GM21367 (cell line): ENCODE results near the gene ADCY4.

ENCODE experiments used
- ATAC-seq: cut with Tn5 transposase; IDR thresholded peaks from one replicate; pipeline ENCODE4 v1.9.1; 2021; ENCODE audit not compliant: unreplicated experiment

ADCY4 gene

DNA sequence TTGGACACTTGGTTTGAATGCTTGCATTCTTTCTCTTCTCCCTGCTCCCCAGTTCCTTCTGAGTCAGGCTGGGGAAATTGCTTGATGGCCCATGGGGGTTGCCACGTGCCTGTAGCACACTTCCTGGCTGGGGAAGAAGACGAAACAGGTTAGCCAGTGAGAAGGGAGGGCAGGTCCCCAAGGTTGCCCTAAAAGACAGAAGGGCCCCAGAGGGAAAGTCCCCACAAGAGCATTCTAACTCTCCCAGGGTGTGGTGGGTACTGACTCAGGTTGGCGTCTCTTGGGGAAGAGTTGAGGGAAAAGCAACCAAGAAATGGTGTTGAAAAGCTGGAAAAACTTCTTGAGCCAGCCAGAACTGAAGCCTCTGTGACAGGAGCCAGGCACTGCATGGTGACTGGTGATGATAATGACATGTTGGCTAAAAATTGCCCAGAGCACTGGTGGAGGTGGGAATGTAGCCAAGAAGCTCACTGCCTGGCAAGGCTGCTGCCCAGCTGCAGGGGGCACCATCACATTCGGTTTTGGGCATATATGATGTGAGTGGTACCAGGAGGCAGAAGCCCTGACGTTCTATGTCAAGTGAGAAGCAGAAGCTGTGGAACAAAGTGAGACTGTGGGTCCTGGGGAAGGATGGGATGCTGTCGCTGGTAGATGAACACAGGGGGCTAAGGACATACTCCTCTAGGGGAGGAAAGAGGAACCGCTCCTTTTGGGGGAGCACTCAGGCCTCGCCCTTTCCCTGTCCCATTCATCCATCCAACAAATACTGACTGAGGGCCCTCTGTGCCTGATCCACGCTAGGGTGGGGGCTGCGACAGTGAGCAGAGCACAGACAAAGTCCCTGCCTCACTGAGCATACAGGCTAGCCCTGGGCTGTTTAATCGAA, 55.3 kb downstream of the ADCY4 start:
- ATAC-seq, result peak; percentile 48

DNA sequence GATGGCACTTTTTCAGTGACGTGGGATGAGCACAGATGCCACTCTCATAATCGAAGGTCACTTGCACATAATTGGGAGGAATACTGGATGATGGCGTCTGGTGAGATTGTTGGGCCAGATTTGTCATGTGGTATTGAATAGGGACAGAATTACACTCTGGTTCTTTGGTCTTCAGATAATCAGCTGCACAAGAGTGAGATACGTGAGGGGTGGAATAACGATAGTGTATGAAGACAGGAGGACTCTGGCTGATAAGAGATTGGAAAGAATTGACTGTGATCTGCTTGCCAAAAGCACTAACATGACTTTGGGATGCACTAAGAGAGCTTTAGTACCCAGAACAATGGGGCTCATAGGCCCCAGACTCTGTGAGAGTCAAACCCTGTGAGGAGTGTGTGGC, 56.4 kb downstream of the ADCY4 start:
- ATAC-seq, result no peak

DNA sequence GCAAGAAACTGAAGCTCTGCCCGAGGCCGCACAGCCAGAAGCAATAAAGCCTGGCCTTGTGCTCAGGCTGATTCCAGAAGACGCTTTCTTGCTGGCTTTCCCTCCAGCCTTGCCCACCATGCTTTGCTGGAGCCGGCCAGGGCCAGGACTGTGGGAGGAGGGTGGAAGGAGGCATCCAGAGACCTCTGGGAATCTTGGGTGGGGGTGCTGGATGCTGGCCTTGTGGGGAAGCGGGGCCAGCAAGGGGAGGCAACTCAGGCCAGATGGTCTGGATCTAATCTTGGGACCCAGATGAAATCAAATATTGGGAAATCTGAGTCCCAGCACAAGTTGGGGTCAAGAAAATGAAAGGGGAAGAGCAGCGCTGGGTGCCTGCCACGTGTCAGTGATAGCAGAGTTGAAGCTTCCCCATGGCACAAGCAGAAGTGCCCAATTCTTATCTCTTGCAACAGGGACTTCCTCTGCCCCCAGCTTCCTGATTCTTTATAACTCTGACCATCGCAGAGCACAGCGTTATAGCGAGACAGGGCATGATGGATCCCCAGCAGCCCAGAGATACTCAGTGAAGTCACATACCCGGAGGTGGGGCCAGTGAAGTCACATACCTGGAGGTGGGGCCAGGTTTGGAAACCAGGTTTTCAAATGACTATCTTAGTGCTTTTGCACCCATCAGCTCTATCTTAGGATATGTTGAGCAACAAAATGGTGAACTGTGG, 57.1 kb downstream of the ADCY4 start:
- ATAC-seq, result no peak

DNA sequence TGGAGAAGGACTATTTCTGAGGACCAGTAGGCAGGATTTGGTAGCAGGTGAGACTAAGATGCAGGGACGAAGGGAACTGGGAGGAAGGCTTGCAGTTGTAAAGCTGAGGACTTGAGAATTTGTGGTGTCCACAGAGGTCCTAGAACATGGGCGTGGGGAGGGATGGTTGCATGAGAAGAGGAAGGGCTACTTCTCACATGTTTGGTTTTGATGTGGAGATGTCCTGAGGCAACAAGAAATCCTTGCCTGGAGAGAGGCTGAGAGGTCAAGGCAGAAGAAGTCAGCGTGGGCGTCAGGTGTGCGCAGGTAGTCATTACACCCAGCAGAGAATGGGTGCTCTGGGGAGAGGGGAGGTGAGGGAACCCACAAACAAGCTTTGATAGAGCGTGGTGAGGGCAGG, 57.8 kb downstream of the ADCY4 start:
- no peak for ATAC-seq

DNA sequence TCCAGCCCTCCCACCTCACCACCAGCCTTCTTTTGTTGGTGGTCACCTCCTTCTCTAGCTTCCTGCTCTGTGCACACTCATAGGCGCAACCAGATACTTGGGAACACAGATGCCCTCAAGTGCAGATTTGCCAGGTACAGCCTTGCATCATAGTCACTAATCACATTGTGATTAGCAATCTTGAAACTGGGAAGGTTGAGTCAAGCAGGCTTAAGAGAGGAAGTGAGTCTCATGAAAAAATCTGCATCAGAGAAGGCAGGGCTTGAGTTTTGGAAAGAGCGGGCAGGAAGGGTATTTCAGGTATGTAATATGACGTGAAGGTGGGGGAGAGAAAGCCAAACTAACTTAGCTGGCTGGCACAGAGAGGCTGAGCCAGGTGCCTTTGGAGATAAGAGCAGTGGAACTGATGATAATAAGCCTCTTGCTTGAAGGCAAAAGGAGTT, 60.7 kb downstream of the ADCY4 start:
- ATAC-seq, result peak; percentile 41

DNA sequence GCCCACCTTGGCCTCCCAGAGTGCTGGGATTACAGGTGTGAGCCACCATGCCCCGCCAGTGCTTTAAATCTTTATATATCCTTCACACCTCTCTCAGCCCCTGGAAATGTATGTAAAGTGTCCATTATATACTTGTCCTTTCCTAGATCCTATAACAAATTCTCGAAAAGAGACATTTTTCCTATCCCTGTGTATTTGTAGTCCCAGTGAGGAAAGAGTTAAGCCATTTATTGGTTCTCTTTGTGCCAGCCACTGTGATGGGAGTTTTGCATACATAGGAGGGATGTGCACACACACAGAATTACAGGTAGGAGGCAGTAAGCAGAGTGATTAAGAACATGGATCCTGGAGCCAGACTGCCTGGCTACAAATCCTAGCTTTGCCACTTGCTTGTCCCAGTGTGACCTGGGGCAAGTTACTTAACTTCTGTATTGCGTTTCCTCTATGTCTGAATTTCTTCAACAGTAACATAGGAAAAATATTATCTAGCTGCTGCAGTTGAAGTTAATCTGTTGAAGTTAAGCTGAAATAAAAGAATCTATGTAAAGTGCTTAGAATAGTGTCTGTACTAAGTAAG, 61.4 kb downstream of the ADCY4 start:
- no peak for ATAC-seq

DNA sequence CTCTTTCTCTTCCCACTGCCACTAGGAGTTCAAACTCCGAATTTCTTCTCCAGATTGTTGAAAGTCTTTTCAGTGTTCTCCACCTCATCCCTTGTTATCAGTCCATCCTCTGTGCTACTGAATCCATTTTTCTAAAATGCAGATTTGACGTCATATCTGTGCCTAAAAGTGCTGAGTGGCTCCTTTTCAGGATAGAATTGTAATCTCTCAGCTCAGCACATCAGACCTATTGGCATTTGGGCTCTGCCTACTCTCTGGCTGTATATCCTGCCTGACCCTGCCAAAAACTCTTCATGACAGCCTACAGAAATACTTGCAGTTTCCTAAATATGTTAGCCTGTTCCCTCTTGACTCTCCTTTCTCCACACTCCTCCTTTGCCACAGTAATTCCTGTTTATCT, 62.4 kb downstream of the ADCY4 start:
- no peak for ATAC-seq

DNA sequence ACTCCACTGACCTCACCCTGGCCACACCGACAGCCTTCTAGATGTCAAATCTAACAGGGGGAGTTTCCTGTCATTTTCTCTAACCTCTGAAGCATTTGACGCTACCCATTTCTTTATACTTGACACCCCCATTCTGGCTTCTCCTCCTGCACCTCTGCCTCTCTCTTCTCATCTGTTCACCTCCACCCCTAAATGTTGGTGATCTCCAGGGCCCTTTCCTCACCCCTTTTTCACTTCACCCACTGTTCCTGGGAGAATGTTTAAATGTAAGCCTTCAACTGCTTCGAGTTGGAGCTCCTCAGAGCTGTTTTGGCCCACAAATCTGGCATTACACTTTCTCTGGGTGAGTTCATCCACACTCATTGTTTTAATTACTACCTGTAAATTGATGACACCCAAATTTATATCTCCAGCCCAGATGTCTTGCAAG, 63.0 kb downstream of the ADCY4 start:
- no peak for ATAC-seq

DNA sequence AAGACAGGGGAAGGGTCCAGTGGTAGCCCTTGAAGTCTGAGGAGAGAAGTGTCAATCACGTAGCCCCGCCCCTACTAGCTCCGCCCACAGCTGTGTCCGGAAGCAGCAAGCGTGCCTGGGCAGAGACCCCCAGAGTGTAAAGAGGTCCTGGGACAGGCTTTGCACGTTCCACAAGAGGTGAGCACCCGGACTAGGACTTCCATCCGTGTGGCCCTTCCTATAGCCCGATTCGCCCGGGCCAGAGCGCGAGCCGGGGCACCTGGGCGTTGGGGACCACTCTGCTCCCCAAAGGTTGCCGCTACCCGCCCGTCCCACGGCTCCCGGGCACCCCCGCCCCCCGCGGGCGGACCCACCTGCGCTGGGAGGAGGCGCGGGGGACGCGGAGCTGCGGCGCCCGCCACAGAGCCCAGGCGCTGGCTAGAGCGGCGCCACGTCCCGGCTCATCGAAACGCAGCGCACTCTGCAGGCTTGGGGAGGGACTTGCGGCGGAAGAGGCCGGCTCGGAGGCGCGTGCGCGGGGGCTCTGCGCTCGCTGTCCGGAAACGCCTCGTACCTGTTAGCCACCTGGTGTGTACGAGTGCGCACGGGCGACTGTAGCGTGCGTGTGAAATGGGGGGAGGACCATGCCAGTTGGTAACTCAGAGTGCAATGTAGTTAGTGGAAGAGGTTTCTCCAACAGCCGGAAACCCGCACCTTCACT, 63.6 kb downstream of the ADCY4 start, which contains the start of gene RABGGTA:
TSS of gene RABGGTA (minus strand) at position 464 of the 700 bp plus-strand sequence. CDS start 482 bp downstream, outside the sequence.
- peak; percentile 77 for ATAC-seq

DNA sequence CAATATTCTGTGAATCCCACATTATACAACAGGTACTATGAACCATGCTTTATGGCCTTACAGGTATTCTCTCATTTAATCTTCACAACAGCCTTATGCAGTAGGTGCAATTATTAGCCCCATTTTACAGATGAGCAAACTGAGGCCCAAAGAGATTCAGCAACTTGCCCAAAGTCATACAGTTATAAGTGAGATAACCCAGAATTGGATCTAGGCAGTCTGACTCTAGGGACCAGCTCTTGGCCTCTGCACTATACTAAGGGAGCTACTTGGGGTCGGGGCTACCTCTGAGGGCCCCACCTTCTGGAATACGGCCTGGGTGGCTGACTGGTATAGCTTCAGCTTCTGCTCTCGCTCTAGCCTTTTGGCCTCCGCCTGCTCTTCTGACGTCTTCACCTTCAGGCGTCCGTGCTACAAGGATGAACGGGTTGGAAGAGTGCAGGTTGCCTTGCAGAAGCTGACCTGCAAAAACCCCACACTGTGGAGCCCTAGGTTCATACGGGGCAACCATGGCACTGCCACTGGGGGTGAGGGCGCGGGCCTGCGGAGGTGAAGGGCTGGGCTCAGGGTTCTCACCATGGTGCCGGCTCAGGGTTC, 64.2 kb downstream of the ADCY4 start:
- no peak for ATAC-seq

DNA sequence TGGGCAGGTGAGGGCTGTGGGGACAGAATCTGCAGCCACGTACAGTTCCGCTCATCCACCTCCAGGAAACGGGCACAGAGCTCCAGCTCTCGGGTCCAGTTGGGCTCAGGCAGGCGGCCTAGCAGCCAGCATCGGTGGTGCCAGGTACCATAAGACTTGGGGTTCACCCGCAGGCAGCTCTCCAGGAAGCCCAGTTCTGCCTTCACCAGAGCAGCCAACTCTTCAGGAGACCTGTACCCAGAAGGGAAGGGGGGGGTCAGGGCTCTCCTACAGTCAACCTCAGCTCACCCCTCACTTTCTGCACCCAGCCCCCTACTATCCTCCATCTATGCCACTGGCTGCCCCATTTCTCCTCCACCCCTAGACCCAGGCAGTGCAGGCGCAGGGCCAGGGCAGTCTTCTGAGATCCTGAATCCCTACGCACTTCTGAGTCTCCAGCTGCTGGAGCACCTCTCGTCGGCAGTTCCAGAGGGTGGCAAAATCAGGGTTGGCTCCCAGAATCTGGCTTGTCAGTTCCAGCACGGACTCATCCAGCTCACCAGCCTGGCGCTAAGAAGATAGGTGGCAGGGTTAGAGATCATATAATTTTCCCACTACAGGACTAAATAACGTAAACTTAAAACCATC, 64.8 kb downstream of the ADCY4 start:
- no peak for ATAC-seq

DNA sequence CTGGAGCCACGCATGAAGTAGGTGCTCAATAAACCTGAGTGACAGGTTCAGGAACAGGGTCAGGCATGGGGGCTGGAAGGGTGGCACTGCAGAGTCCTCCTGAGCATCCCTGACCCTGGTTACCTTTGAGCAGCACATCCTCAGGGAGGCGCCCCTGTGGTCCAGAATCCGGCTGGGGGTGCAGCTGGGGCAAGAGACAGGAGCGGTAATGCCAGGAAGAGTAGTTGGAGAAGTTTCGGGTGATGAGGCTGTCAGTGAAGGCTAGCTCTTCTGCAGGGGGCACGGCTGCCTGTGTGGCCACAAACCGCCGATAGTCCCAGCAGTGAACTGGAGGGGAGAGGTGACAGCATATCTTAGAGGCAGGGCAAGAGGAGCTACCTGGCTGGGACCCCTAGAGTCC, 65.5 kb downstream of the ADCY4 start:
- ATAC-seq, result no peak
